Measurements from ENCODE around the gene RAB23. TPM values are rescaled to one million over a fixed set of nuclear protein-coding genes. Genes with fewer than 3 reads are reported as not detected.

The RAB23 gene
- total RNA-seq, 1 experiment from 2014 or later: 18.1 TPM

GRCh38 chr6:57215260-57215659 lies 6.8 kb downstream of the RAB23 start:
- peaks cover 4 to 13% of the 10 kb centered on the region in 2 experiments; a peak in 3 of 5 replicates for H3K9me3 Mint-ChIP-seq
- H4K8ac ChIP-seq (replicated peaks; ENCODE audit: insufficient read length, low read depth, low read length): no peak overlapping the region
- H4K20me1 ChIP-seq (ENCODE audit: control insufficient read depth, insufficient read depth, insufficient read length): no peaks in the 10 kb centered on the region
- no peak overlapping the region for H3K4ac ChIP-seq (ENCODE audit: low read depth, low read length)
- H3K27me3 Mint-ChIP-seq (ENCODE audit: low read depth): no peaks in the 10 kb centered on the region
- H3K18ac ChIP-seq (ENCODE audit: insufficient read length, low read depth, low read length): no peak overlapping the region
- H3K4me3 Mint-ChIP-seq: no peak overlapping the region
- H3K56ac ChIP-seq (ENCODE audit: insufficient read length, low read depth, low read length): no peak overlapping the region
- no peak overlapping the region for H2AFZ ChIP-seq (ENCODE audit: low read length)
- no peak for DNase-seq
- no peak overlapping the region for H2BK12ac ChIP-seq (ENCODE audit: insufficient read length, low read depth, low read length)
- H3K36me3 Mint-ChIP-seq (ENCODE audit: insufficient read depth in 1 of 3, low read depth in 3 of 3): peaks cover 5 to 34% (median 9%) of the 10 kb centered on the region in 3 experiments
- H3K4me1 ChIP-seq (ENCODE audit: insufficient read depth, low read length): no peaks in the 10 kb centered on the region; the same call in 1 of the 2 replicates
- no peak overlapping the region for H2BK15ac ChIP-seq (ENCODE audit: low read depth, low read length)
- no peak overlapping the region for H3K4me2 ChIP-seq (ENCODE audit: insufficient read depth, insufficient read length, low read length)
- no peak overlapping the region for H3K23ac ChIP-seq (ENCODE audit: insufficient read length, low read depth, low read length)
- H3K23me2 ChIP-seq (ENCODE audit: insufficient read length, low read depth, low read length, poor library complexity, severe bottlenecking): no peaks in the 10 kb centered on the region
- no peak overlapping the region for H4K91ac ChIP-seq (ENCODE audit: insufficient read length, low read depth, low read length)
- no CpG with 5 or more reads among the region's 1 CpG for whole genome bisulfite sequencing (ENCODE audit: extremely low coverage, insufficient read length, low lambda C conversion rate)
- peaks cover 38 to 42% of the 10 kb centered on the region in 2 experiments for H3K4me1 Mint-ChIP-seq
- no peak overlapping the region for H3K14ac ChIP-seq (ENCODE audit: insufficient read depth, low read length)
- H3K79me2 ChIP-seq (ENCODE audit: insufficient read depth, low read length): peaks cover 13% of the 10 kb centered on the region; the same call in 1 of the 2 replicates
- H2BK5ac ChIP-seq (ENCODE audit: insufficient read length, low read length): no peak overlapping the region
- no peak overlapping the region for H3T11ph ChIP-seq (ENCODE audit: low read length)
- H3K79me1 ChIP-seq (ENCODE audit: insufficient read depth, low read depth, low read length, poor library complexity, severe bottlenecking): peaks cover 14% of the 10 kb centered on the region
- no peak overlapping the region for H3K9ac ChIP-seq (ENCODE audit: extremely low read depth, insufficient read length, low read length)
- no peak overlapping the region for H2BK120ac ChIP-seq (ENCODE audit: low read depth, low read length, poor library complexity, severe bottlenecking)
- H2AK5ac ChIP-seq (ENCODE audit: insufficient read length, low read length): no peak overlapping the region
- TF ChIP-seq CTCF (conservative IDR thresholded peaks at IDR 0.05): no peak
- H3K27ac ChIP-seq (ENCODE audit: insufficient read length, low read depth, low read length): no peak overlapping the region
- H4K5ac ChIP-seq (ENCODE audit: insufficient read length, low read depth, low read length): no peak overlapping the region
- H2BK20ac ChIP-seq (ENCODE audit: low read depth, low read length, poor library complexity, severe bottlenecking): no peak overlapping the region
- H3K27ac Mint-ChIP-seq: no peak overlapping the region
- no peaks in the 10 kb centered on the region for H3K9me3 ChIP-seq (ENCODE audit: control insufficient read depth, low read depth, low read length)
- H3K27me3 ChIP-seq (ENCODE audit: insufficient read depth, low read length): no peaks in the 10 kb centered on the region
